K562 (cell line): ENCODE data around the gene LZTS3. TPM values are rescaled to one million over a fixed set of nuclear protein-coding genes. Genes with fewer than 3 reads are reported as not detected.

ENCODE experiments used
- ATAC-seq: fragments of 200-7000 bp; cut with Tn5 transposase; 3 replicates; pipeline ENCODE4 v1.9.1; 2020; ENCODE audit warnings: moderate library complexity
- BruUV-seq: library from RNA; stranded (reverse); fragments of 400-500 nt; replicated peaks from 2 replicates; lab custom pipeline; 2021; lab: Mats Ljungman, UMichigan
- CTCF ChIA-PET: fragments of 300-600 bp; formaldehyde crosslinking; extraction: SDS; loops from one replicate; lab custom pipeline; 2021; ENCODE audit warnings: low intra/inter-chr PET ratio; lab: Yijun Ruan, JAX
- POLR2A ChIA-PET: fragments of 300-600, 350-650 bp; sonication (Branson Sonifier 250); formaldehyde crosslinking; extraction: SDS; loops from one replicate; lab custom pipeline; 2021; ENCODE audit warnings: antibody characterized with exemption, inconsistent platforms; lab: Yijun Ruan, JAX
- DNase-seq, 4 experiments: peaks; one replicate each; pipeline versions ENCODE4 v3.0.0 to v3.0.0-alpha.2; 2011 to 2018; ENCODE audit warnings: low spot score in 3 of 4, mixed read lengths in 3 of 4; ENCODE audit errors: extremely low read depth in 1 of 4
- FAIRE-seq: peaks from 2 replicates; lab custom pipeline; 2011; peaks lifted over from hg19 to GRCh38; lab: Jason Lieb, UNC
- H2AFZ ChIP-seq: 2 replicates; pipeline ENCODE4 v1.6.0; 2011; ENCODE audit warnings: low read depth, low read length, control low read depth, inconsistent platforms
- H3K27ac ChIP-seq: fragments of 200-600 bp; 3 replicates; pipeline ENCODE4 v1.8.0; 2011; ENCODE audit warnings: low read depth, mild to moderate bottlenecking, control low read depth, inconsistent platforms, low read length, moderate library complexity, mixed read lengths; ENCODE audit errors: extremely low read depth
- H3K27me3 ChIP-seq, 2 experiments: fragments of 300-600 bp in 1 of 2; 2 replicates in 1 of 2; 3 replicates in 1 of 2; pipeline versions ENCODE4 v1.6.0 to v1.8.0; 2011; ENCODE audit warnings: inconsistent platforms in 2 of 2, low read length in 2 of 2, mild to moderate bottlenecking in 1 of 2, mixed read lengths in 1 of 2, moderate library complexity in 1 of 2; ENCODE audit not compliant: control insufficient read depth in 2 of 2, insufficient read depth in 2 of 2
- H3K36me3 ChIP-seq: fragments of 300-600 bp; 3 replicates; pipeline ENCODE4 v1.8.0; 2011; ENCODE audit warnings: mild to moderate bottlenecking, low read length, inconsistent platforms; ENCODE audit not compliant: control insufficient read depth, insufficient read depth
- H3K4me1 ChIP-seq, 2 experiments: fragments of 200-600 bp in 1 of 2; replicated peaks in 1 of 2; 2 replicates in 1 of 2; 3 replicates in 1 of 2; pipeline versions ENCODE4 v1.5.1 to v1.8.0; 2011; ENCODE audit warnings: inconsistent platforms in 2 of 2, low read length in 2 of 2, mild to moderate bottlenecking in 1 of 2, mixed read lengths in 1 of 2, moderate library complexity in 1 of 2; ENCODE audit not compliant: control insufficient read depth in 2 of 2, insufficient read depth in 2 of 2
- H3K4me2 ChIP-seq: 2 replicates; pipeline ENCODE4 v1.6.1; 2011; ENCODE audit warnings: low read length, control low read depth, inconsistent platforms, mixed read lengths; ENCODE audit not compliant: insufficient read depth
- H3K4me3 ChIP-seq: fragments of 200-600 bp; sonication (generic), shearing (Covaris generic); 2 replicates; pipeline ENCODE4 v1.5.1; 2016; ENCODE audit warnings: control low read depth, inconsistent platforms
- H3K79me2 ChIP-seq: fragments of 200-600 bp; 3 replicates; pipeline ENCODE4 v1.8.0; 2011; ENCODE audit warnings: low read length, inconsistent platforms; ENCODE audit not compliant: control insufficient read depth, insufficient read depth
- H3K9ac ChIP-seq, 2 experiments: 2 replicates each; pipeline versions ENCODE4 v1.6.0 to v1.6.1; 2011; ENCODE audit warnings: low read depth in 2 of 2, low read length in 2 of 2, control low read depth in 1 of 2, inconsistent platforms in 1 of 2, mild to moderate bottlenecking in 1 of 2, mixed read lengths in 1 of 2; ENCODE audit not compliant: insufficient read depth in 1 of 2
- H3K9me1 ChIP-seq: one replicate; pipeline ENCODE4 v1.6.0; 2011; ENCODE audit warnings: inconsistent platforms, mild to moderate bottlenecking, low read length, moderate library complexity; ENCODE audit not compliant: control insufficient read depth, insufficient read depth
- H3K9me3 ChIP-seq: replicated peaks from 2 replicates; pipeline ENCODE4 v1.5.1; 2011; ENCODE audit warnings: low read depth, low read length, inconsistent platforms; ENCODE audit not compliant: control insufficient read depth, insufficient read depth
- H4K20me1 ChIP-seq: replicated peaks from 2 replicates; pipeline ENCODE4 v1.6.1; 2011; ENCODE audit warnings: low read length, inconsistent platforms, mixed read lengths; ENCODE audit not compliant: control insufficient read depth, insufficient read depth
- CREB5 ChIP-seq: fragments of 250-450 bp; sonication (Bioruptor Pico); IDR thresholded peaks from 2 replicates; pipeline ENCODE4 v1.5.0; 2020; ENCODE audit warnings: mild to moderate bottlenecking
- ELF2 ChIP-seq: fragments of 250-450 bp; sonication (Bioruptor Pico); IDR thresholded peaks from 2 replicates; pipeline ENCODE4 v1.5.0; 2021; ENCODE audit warnings: mild to moderate bottlenecking
- HSF4 ChIP-seq: fragments of 250-450 bp; sonication (Bioruptor Pico); IDR thresholded peaks from 2 replicates; pipeline ENCODE4 v2.1.2; 2022; ENCODE audit warnings: mild to moderate bottlenecking, moderate library complexity, borderline replicate concordance
- NFXL1 ChIP-seq: fragments of 450-650 bp; formaldehyde crosslinking; IDR thresholded peaks from 2 replicates; pipeline ENCODE4 v1.4.0; 2021; ENCODE audit warnings: mild to moderate bottlenecking
- OTX1 ChIP-seq: fragments of 450-650 bp; formaldehyde crosslinking; IDR thresholded peaks from 2 replicates; pipeline ENCODE4 v1.4.0; 2022; ENCODE audit warnings: mild to moderate bottlenecking
- POLR2A ChIP-seq: fragments of 450-650 bp; conservative IDR thresholded peaks from 2 replicates; pipeline ENCODE4 v1.6.1; 2016
- SIN3B ChIP-seq: fragments of 450-650 bp; IDR thresholded peaks from 2 replicates; pipeline ENCODE4 v1.6.1; 2017; ENCODE audit warnings: low read depth, mild to moderate bottlenecking, moderate library complexity
- SMAD1 ChIP-seq: fragments of 150-350 bp; IDR thresholded peaks from 2 replicates; pipeline ENCODE4 v1.6.1; 2014; ENCODE audit warnings: low read length, low read depth; ENCODE audit not compliant: partially characterized antibody
- SRSF9 ChIP-seq: fragments of 200-400 bp; formaldehyde crosslinking; IDR thresholded peaks from 2 replicates; pipeline ENCODE4 v1.6.1; 2017; ENCODE audit warnings: low read depth, low read length, borderline replicate concordance
- TRIM24 ChIP-seq, 2 experiments: fragments of 450-650 bp; IDR thresholded peaks; 2 replicates each; pipeline ENCODE4 v1.6.1; 2016
- ZFPM2 ChIP-seq: fragments of 250-450 bp; sonication (Bioruptor Pico); IDR thresholded peaks from 2 replicates; pipeline ENCODE4 v1.5.1; 2022; ENCODE audit warnings: mild to moderate bottlenecking
- ZNF217 ChIP-seq: sonication (generic); formaldehyde crosslinking; IDR thresholded peaks from 2 replicates; pipeline ENCODE4 v1.8.0; 2022; ENCODE audit warnings: mild to moderate bottlenecking, missing genetic modification reagents
- ZNF408 ChIP-seq: fragments of 250-450 bp; sonication (Bioruptor Pico); IDR thresholded peaks from 2 replicates; pipeline ENCODE4 v1.4.0; 2020; ENCODE audit warnings: low read depth, mild to moderate bottlenecking, moderate library complexity
- ZNF551 ChIP-seq: fragments of 250-450 bp; sonication (Bioruptor Pico); IDR thresholded peaks from 2 replicates; pipeline ENCODE4 v1.5.0; 2021; ENCODE audit warnings: mild to moderate bottlenecking, moderate library complexity
- ZNF707 ChIP-seq: fragments of 250-450 bp; sonication (Bioruptor Pico); conservative IDR thresholded peaks from 2 replicates; pipeline ENCODE4 v1.8.0; 2022; ENCODE audit warnings: inconsistent platforms, mild to moderate bottlenecking, moderate library complexity
- ZSCAN29 ChIP-seq: fragments of 450-650 bp; IDR thresholded peaks from 2 replicates; pipeline ENCODE4 v1.6.1; 2017
- WGBS: fragments of 100-300 bp; shearing (Covaris generic); methylation state at CpG from one replicate; pipeline ENCODE4 v1.1.6; 2016; ENCODE audit warnings: low coverage, mixed read lengths; ENCODE audit not compliant: insufficient coverage; ENCODE audit errors: missing lambda C conversion rate; 5-methylcytosine and 5-hydroxymethylcytosine counted together
- in situ Hi-C: fragments of 300-500 bp; cut with MboI; formaldehyde crosslinking; loops from 4 replicates; pipeline ENCODE4 v1.15.0; 2018; ENCODE audit warnings: inconsistent platforms, mixed read lengths
- intact Hi-C: fragments of 100-400 bp; cut with micrococcal nuclease; formaldehyde crosslinking; loops from 2 replicates; pipeline ENCODE4 v1.14.2; 2022
- polyA plus RNA-seq, 8 experiments: library from polyadenylated mRNA; depleted of rRNA in 4 of 8; stranded (reverse) in 5 of 8; unstranded in 3 of 8; fragments of >200 nt; fragmentation: Nextera tagmentation in 2 of 8; fragmentation: Illumina TruSeq in 1 of 8; extraction: Ambion mirVana in 2 of 8; extraction: Trizol in 1 of 8; gene quantifications; 2 replicates each; pipeline versions ENCODE4 v1.2.1 to v1.2.3, GENCODE V29; 2011 to 2014; ENCODE audit warnings: inconsistent platforms in 1 of 8, missing spikeins in 1 of 8
- total RNA-seq, 7 experiments: library from RNA; depleted of rRNA in 6 of 7; stranded (reverse); fragments of >200 nt in 6 of 7; fragmentation: Illumina TruSeq in 2 of 7; extraction: Trizol in 2 of 7; gene quantifications; 2 replicates each; pipeline versions ENCODE4 v1.2.1 to v1.2.3, GENCODE V29; 2011 to 2021; ENCODE audit warnings: low replicate concordance in 1 of 7
- TF ChIP-seq, protein P1 (sequence below), 3 experiments: IDR thresholded peaks in 2 of 3; conservative IDR thresholded peaks in 1 of 3; 2 replicates each; pipeline ENCODE4 v1.5.1; 2011 to 2012; ENCODE audit warnings: low read length in 3 of 3, mild to moderate bottlenecking in 3 of 3, control low read depth in 2 of 3, improper control_type of control experiment in 1 of 3, inconsistent platforms in 1 of 3, low read depth in 1 of 3, mixed read lengths in 1 of 3, moderate library complexity in 1 of 3; ENCODE audit not compliant: insufficient read depth in 2 of 3
- TF ChIP-seq, protein P2 (sequence below): fragments of 450-650 bp; IDR thresholded peaks from 2 replicates; pipeline ENCODE4 v1.7.1; 2018; ENCODE audit warnings: mild to moderate bottlenecking, low read depth; ENCODE audit not compliant: partially characterized antibody

Gene LZTS3
- total and polyA plus RNA-seq, 9 of the 15 experiments (the other 6 are each of a cell fraction or from before 2014, with no cell fraction given): 0.07 to 2.9 (median 2.0) TPM

GRCh38 chr20:3163099-3164042 is 10.0 kb downstream of the LZTS3 start:
- ChIA-PET POLR2A (no interaction called here), CTCF (no interaction called here)
- H3K9me3 ChIP-seq: no peaks in the 10 kb centered on the region
- H2AFZ ChIP-seq: no peak overlapping the region
- H3K79me2 ChIP-seq: peaks cover 16% of the 10 kb centered on the region
- BruUV-seq: no TSS peak
- ATAC-seq (no peak), FAIRE-seq (no peak), DNase-seq (no peak)
- in situ Hi-C loops: no loop called here
- H4K20me1 ChIP-seq: peaks cover 10% of the 10 kb centered on the region
- intact Hi-C loops: no loop called here
- H3K9me1 ChIP-seq: no peaks in the 10 kb centered on the region
- H3K4me2 ChIP-seq: no peak overlapping the region
- H3K36me3 ChIP-seq: no peaks in the 10 kb centered on the region
- 73% methylated on average over 9 of the region's 14 CpGs for WGBS
- H3K27me3 ChIP-seq: no peaks in the 10 kb centered on the region
- no peak overlapping the region for H3K4me3 ChIP-seq
- peak overlapping the region in 1 of 2 experiments; percentile 79; a peak in 2 of 4 replicates for H3K9ac ChIP-seq
- H3K27ac ChIP-seq: no peak overlapping the region
- H3K4me1 ChIP-seq: peaks cover 0 to 46% of the 10 kb centered on the region in 2 experiments; a peak in 3 of 5 replicates
- TF ChIP-seq TRIM24 (IDR thresholded peaks at IDR 0.05): no peak
- TF ChIP-seq ZNF551 (CRISPR knock-in tag): no peak
- TF ChIP-seq SMAD1: no peak
- no peak for TF ChIP-seq HSF4 (CRISPR knock-in tag)
- no peak for TF ChIP-seq SIN3B
- no peak for TF ChIP-seq POLR2A
- no peak for TF ChIP-seq ZFPM2 (CRISPR knock-in tag)
- no peak for TF ChIP-seq SRSF9
- no peak for TF ChIP-seq NFXL1 (CRISPR knock-in tag)
- TF ChIP-seq ZNF217 (CRISPR knock-in tag): no peak
- TF ChIP-seq, protein P1, sequence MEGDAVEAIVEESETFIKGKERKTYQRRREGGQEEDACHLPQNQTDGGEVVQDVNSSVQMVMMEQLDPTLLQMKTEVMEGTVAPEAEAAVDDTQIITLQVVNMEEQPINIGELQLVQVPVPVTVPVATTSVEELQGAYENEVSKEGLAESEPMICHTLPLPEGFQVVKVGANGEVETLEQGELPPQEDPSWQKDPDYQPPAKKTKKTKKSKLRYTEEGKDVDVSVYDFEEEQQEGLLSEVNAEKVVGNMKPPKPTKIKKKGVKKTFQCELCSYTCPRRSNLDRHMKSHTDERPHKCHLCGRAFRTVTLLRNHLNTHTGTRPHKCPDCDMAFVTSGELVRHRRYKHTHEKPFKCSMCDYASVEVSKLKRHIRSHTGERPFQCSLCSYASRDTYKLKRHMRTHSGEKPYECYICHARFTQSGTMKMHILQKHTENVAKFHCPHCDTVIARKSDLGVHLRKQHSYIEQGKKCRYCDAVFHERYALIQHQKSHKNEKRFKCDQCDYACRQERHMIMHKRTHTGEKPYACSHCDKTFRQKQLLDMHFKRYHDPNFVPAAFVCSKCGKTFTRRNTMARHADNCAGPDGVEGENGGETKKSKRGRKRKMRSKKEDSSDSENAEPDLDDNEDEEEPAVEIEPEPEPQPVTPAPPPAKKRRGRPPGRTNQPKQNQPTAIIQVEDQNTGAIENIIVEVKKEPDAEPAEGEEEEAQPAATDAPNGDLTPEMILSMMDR (IDR thresholded peaks at IDR 0.05 in 2 of 3, conservative IDR thresholded peaks at IDR 0.05 in 1 of 3; ENCODE audit: insufficient read depth in 2 of 3, low read depth in 1 of 3, low read length in 3 of 3): no peak
- no peak for TF ChIP-seq ZNF707 (CRISPR knock-in tag)
- TF ChIP-seq, protein P2, sequence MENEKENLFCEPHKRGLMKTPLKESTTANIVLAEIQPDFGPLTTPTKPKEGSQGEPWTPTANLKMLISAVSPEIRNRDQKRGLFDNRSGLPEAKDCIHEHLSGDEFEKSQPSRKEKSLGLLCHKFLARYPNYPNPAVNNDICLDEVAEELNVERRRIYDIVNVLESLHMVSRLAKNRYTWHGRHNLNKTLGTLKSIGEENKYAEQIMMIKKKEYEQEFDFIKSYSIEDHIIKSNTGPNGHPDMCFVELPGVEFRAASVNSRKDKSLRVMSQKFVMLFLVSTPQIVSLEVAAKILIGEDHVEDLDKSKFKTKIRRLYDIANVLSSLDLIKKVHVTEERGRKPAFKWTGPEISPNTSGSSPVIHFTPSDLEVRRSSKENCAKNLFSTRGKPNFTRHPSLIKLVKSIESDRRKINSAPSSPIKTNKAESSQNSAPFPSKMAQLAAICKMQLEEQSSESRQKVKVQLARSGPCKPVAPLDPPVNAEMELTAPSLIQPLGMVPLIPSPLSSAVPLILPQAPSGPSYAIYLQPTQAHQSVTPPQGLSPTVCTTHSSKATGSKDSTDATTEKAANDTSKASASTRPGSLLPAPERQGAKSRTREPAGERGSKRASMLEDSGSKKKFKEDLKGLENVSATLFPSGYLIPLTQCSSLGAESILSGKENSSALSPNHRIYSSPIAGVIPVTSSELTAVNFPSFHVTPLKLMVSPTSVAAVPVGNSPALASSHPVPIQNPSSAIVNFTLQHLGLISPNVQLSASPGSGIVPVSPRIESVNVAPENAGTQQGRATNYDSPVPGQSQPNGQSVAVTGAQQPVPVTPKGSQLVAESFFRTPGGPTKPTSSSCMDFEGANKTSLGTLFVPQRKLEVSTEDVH: no peak
- TF ChIP-seq OTX1 (CRISPR knock-in tag): no peak
- TF ChIP-seq ELF2: no peak
- TF ChIP-seq ZSCAN29: no peak
- no peak for TF ChIP-seq ZNF408 (CRISPR knock-in tag)
- no peak for TF ChIP-seq CREB5 (CRISPR knock-in tag)
